ENCODE data around the gene SOCS2. TPM values are rescaled to one million over a fixed set of nuclear protein-coding genes. Genes with fewer than 3 reads are reported as not detected.

The SOCS2 gene
- polyA plus RNA-seq, 1 donor (not counting 4 experiments of a cell fraction or from before 2014, with no cell fraction given) = 15.0 TPM

DNA sequence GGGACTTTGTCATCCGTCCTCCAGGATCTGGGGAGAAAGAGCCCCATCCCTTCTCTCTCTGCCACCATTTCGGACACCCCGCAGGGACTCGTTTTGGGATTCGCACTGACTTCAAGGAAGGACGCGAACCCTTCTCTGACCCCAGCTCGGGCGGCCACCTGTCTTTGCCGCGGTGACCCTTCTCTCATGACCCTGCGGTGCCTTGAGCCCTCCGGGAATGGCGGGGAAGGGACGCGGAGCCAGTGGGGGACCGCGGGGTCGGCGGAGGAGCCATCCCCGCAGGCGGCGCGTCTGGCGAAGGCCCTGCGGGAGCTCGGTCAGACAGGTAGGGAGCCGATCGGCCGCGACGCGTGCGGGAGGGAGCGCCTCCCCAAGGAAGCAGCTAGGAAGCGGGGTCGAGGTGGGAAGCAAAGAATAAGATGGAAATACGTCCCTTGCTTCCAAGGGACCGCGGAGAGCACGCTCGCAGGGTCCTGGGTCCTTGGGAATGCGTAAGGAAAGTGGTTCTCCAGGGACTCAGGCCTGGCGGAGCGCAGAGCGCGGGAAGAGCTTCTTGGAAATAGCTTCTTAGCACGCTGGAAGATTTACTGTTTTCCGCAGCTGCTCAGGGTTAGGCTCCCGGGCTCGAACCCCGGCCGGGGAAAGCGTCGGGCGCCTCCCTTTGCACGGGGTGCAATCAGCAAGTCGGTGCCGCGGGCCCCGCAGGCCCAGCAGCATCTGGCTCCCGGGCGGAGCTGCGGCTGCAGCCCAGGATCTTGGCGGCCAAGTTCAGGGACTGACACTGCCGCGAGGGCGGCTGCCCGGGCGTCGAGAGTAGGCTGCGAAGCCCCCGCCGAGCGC, 457 bp downstream of the SOCS2 start:
- DNase-seq (ENCODE audit: low read depth, low spot score) = no peak
- TF ChIP-seq EZH2 (IDR thresholded peaks at IDR 0.05; ENCODE audit: low read length) = no peak
- TF ChIP-seq, protein P1, sequence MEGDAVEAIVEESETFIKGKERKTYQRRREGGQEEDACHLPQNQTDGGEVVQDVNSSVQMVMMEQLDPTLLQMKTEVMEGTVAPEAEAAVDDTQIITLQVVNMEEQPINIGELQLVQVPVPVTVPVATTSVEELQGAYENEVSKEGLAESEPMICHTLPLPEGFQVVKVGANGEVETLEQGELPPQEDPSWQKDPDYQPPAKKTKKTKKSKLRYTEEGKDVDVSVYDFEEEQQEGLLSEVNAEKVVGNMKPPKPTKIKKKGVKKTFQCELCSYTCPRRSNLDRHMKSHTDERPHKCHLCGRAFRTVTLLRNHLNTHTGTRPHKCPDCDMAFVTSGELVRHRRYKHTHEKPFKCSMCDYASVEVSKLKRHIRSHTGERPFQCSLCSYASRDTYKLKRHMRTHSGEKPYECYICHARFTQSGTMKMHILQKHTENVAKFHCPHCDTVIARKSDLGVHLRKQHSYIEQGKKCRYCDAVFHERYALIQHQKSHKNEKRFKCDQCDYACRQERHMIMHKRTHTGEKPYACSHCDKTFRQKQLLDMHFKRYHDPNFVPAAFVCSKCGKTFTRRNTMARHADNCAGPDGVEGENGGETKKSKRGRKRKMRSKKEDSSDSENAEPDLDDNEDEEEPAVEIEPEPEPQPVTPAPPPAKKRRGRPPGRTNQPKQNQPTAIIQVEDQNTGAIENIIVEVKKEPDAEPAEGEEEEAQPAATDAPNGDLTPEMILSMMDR (optimal IDR thresholded peaks at IDR 0.05 in 1 of 3, IDR thresholded peaks at IDR 0.05 in 1 of 3, conservative IDR thresholded peaks at IDR 0.05 in 1 of 3; ENCODE audit: extremely low read depth in 1 of 3, insufficient read depth in 2 of 3, low read length in 3 of 3) = peak in 1 of 3 experiments; percentile 17
- dilution Hi-C loops (cut with MboI; ENCODE audit: extremely low pct_ligation_motif_present, low sequenced_read_pairs) = no loop called here
- no peaks in the 10 kb centered on the region for H4K20me1 ChIP-seq (ENCODE audit: control insufficient read depth, extremely low read depth, insufficient read depth, low read length)
- H3K4me1 ChIP-seq (ENCODE audit: control insufficient read depth, extremely low read depth, insufficient read depth, low read length) = peaks cover 23% of the 10 kb centered on the region
- peak overlapping the region; percentile 63 for H3K27ac ChIP-seq (ENCODE audit: control insufficient read depth, insufficient read depth, low read length)
- H3K4me3 ChIP-seq (ENCODE audit: control insufficient read depth in 2 of 3, extremely low read depth in 1 of 3, insufficient read depth in 2 of 3, low read depth in 1 of 3, low read length in 3 of 3) = peak overlapping the region; percentile 55 to 80 (median 60)
- H3K36me3 ChIP-seq (ENCODE audit: control insufficient read depth in 2 of 2, extremely low read depth in 1 of 2, insufficient read depth in 2 of 2, low read length in 2 of 2) = no peaks in the 10 kb centered on the region
- peak overlapping the region; percentile 82 for H3K9ac ChIP-seq (ENCODE audit: control insufficient read depth, extremely low read depth, insufficient read depth, low read length)
- H3K27me3 ChIP-seq (ENCODE audit: control insufficient read depth, extremely low read depth, insufficient read depth, low read length) = peaks cover 15% of the 10 kb centered on the region
- peak overlapping the region; percentile 79 for H3K4me2 ChIP-seq (ENCODE audit: control insufficient read depth, extremely low read depth, insufficient read depth, low read depth, low read length)
- peaks cover 2% of the 10 kb centered on the region for H3K79me2 ChIP-seq (ENCODE audit: control insufficient read depth, insufficient read depth, low read length)
- H3K9me1 ChIP-seq (ENCODE audit: control insufficient read depth, extremely low read depth, insufficient read depth, low read length) = no peaks in the 10 kb centered on the region
- H2AFZ ChIP-seq (ENCODE audit: control insufficient read depth, low read length) = peak overlapping the region; percentile 73
- no peaks in the 10 kb centered on the region for H3K9me3 ChIP-seq (ENCODE audit: control insufficient read depth, low read depth, low read length)
- no peak for FAIRE-seq

DNA sequence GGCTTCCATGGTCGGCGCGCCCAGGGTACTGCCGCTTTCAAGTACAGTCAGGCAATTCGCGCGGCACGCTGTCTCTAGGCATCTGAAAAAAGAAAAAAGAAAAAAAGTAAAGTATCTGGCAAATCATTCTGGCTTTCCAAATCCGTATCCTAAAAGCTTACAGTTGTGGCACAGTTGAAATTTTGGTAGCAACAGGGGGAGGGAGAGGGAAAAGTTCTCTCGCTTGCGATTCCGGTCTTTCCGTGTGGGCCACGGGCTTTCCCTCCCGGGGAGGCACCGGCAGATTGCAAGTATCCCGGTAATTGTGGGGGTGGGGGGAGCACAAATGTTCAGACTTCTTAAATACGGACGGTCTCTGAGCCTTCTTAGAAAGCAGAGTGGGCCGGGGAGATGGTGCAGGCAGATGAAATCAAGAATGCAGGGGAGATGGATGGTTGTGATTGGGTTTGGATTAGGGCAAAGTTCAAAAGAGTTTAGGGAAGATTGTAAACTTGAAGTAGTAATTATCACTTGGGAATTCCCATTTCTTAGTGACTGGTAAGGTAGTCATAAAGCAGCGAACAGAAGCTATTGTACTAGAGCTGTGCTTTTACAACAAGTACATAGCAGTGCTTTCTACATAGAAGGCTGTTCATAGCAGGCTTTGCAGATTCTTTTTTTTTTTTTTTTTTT, 1.2 kb downstream of the SOCS2 start:
- FAIRE-seq = no peak
- dilution Hi-C loops (cut with MboI; ENCODE audit: extremely low pct_ligation_motif_present, low sequenced_read_pairs) = no loop called here
- Histone ChIP-seq H3K4me1 (ENCODE audit: control insufficient read depth, extremely low read depth, insufficient read depth, low read length) (peaks cover 23% of the 10 kb centered on the region), H3K9me1 (ENCODE audit: control insufficient read depth, extremely low read depth, insufficient read depth, low read length) (no peaks in the 10 kb centered on the region), H3K4me2 (ENCODE audit: control insufficient read depth, extremely low read depth, insufficient read depth, low read depth, low read length) (peak overlapping the region; percentile 79), H3K36me3 (ENCODE audit: control insufficient read depth in 2 of 2, extremely low read depth in 1 of 2, insufficient read depth in 2 of 2, low read length in 2 of 2) (no peaks in the 10 kb centered on the region), H3K79me2 (ENCODE audit: control insufficient read depth, insufficient read depth, low read length) (peaks cover 2% of the 10 kb centered on the region), H3K27ac (ENCODE audit: control insufficient read depth, insufficient read depth, low read length) (peak overlapping the region; percentile 63), H3K9ac (ENCODE audit: control insufficient read depth, extremely low read depth, insufficient read depth, low read length) (peak overlapping the region; percentile 82), H4K20me1 (ENCODE audit: control insufficient read depth, extremely low read depth, insufficient read depth, low read length) (no peaks in the 10 kb centered on the region), H3K27me3 (ENCODE audit: control insufficient read depth, extremely low read depth, insufficient read depth, low read length) (peaks cover 15% of the 10 kb centered on the region), H3K9me3 (ENCODE audit: control insufficient read depth, low read depth, low read length) (no peaks in the 10 kb centered on the region), H2AFZ (ENCODE audit: control insufficient read depth, low read length) (peak overlapping the region; percentile 73), H3K4me3 (ENCODE audit: control insufficient read depth in 2 of 3, extremely low read depth in 1 of 3, insufficient read depth in 2 of 3, low read depth in 1 of 3, low read length in 3 of 3) (peak overlapping the region; percentile 55 to 80 (median 60))
- TF ChIP-seq, protein P1 (optimal IDR thresholded peaks at IDR 0.05 in 1 of 3, IDR thresholded peaks at IDR 0.05 in 1 of 3, conservative IDR thresholded peaks at IDR 0.05 in 1 of 3; ENCODE audit: extremely low read depth in 1 of 3, insufficient read depth in 2 of 3, low read length in 3 of 3) = no peak
- no peak for TF ChIP-seq EZH2 (IDR thresholded peaks at IDR 0.05; ENCODE audit: low read length)
- DNase-seq (ENCODE audit: low read depth, low spot score) = no peak

All from keratinocyte (primary cell).